Kidney (tissue), 14 donors: ENCODE data around the gene RAF1. TPM values are rescaled to one million over a fixed set of nuclear protein-coding genes. Genes with fewer than 3 reads are reported as not detected.

ENCODE experiments used
- DNase-seq, 5 donors: peaks; one replicate each; pipeline ENCODE4 v3.0.0-alpha.2; 2013 to 2020
- FAIRE-seq: peaks from 2 replicates; lab custom pipeline; 2012; peaks lifted over from hg19 to GRCh38; lab: Jason Lieb, UNC
- H3K27ac ChIP-seq, 2 donors: one replicate each; pipeline ENCODE4 v1.7.0; 2013; ENCODE audit warnings: low read depth in 2 of 2, low read length in 2 of 2, inconsistent platforms in 1 of 2
- H3K27me3 ChIP-seq: one replicate; pipeline ENCODE4 v1.7.1; 2013; ENCODE audit warnings: low read length, inconsistent platforms; ENCODE audit not compliant: control insufficient read depth, insufficient read depth
- H3K36me3 ChIP-seq, 3 donors: one replicate each; pipeline versions ENCODE4 v1.7.0 to v1.7.1; 2013; ENCODE audit warnings: low read length in 3 of 3, control low read depth in 1 of 3, inconsistent platforms in 1 of 3; ENCODE audit not compliant: insufficient read depth in 3 of 3, control insufficient read depth in 2 of 3
- H3K4me1 ChIP-seq, 3 donors: one replicate each; pipeline versions ENCODE4 v1.7.0 to v1.7.1; 2013; ENCODE audit warnings: low read length in 3 of 3, inconsistent platforms in 1 of 3, low read depth in 1 of 3; ENCODE audit not compliant: control insufficient read depth in 2 of 3, insufficient read depth in 2 of 3
- H3K4me3 ChIP-seq, 3 donors: one replicate each; pipeline versions ENCODE4 v1.7.0 to v1.8.1; 2013; ENCODE audit warnings: low read length in 3 of 3, control low read depth in 1 of 3, inconsistent platforms in 1 of 3
- H3K9ac ChIP-seq, 3 donors: one replicate each; pipeline versions ENCODE4 v1.7.0 to v1.7.1; 2013; ENCODE audit warnings: low read length in 3 of 3, control low read depth in 1 of 3, inconsistent platforms in 1 of 3
- H3K9me3 ChIP-seq, 3 donors: one replicate each; pipeline versions ENCODE4 v1.7.0 to v1.7.1; 2013; ENCODE audit warnings: low read length in 3 of 3, control low read depth in 1 of 3, inconsistent platforms in 1 of 3; ENCODE audit not compliant: control insufficient read depth in 2 of 3, insufficient read depth in 1 of 3
- intact Hi-C: fragments of 100-400 bp; cut with DNase I; formaldehyde crosslinking; loops from one replicate; pipeline ENCODE4 v1.11.1; 2022
- polyA plus RNA-seq: library from polyadenylated mRNA; stranded (reverse); fragments of 350-450 nt; fragmentation: Illumina TruSeq; extraction: RNeasy Lipid Tissue Mini Kit (QIAGEN cat#74804); gene quantifications from one replicate; pipeline ENCODE4 v1.2.3, GENCODE V29; 2014; ENCODE audit warnings: low read depth, low replicate concordance; ENCODE audit not compliant: insufficient read depth
- total RNA-seq: library from RNA; stranded (reverse); fragmentation: NEBNext Ultra II Directional; extraction: Animal tissue kit (Norgen Biotek cat#: 25700); gene quantifications from one replicate; pipeline ENCODE4 v1.2.1, GENCODE V29; 2021
- TF ChIP-seq, protein P1 (sequence below): IDR thresholded peaks from 3 replicates; pipeline ENCODE4 v1.5.1; 2012; ENCODE audit warnings: mild to moderate bottlenecking, moderate library complexity, borderline replicate concordance; ENCODE audit not compliant: insufficient read depth; ENCODE audit errors: extremely low read depth
- donor health status: control.
- donor health status: control.
- donor health status: control.
- donor health status: control.
- donor health status: control.
- donor health status: DM: yes; HTN: yes; CAD: no.
- donor health status: Normal renal cell carcinoma (clear cell type).

The RAF1 gene
- total and polyA plus RNA-seq, 2 donors from 2014 or later, result 53.0 to 79.6 TPM

DNA sequence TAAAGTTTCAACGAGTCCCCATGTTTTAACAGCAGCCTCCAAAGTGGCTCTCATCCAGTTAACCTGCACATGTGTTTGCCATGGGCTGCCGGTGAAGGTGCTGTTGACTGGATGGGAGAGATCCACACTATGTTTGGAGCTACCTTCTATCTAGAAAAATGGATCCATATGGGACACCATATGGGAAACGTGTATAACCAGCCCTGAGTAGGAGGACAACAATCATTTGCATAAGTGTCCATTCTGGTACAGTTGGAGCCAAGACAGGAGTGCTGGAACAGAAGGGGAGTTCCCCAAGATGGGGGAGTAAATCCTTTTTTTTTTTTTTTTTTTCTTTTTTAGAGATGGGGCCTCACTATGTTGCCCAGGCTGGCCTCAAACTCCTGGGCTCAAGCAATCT is 70.4 kb downstream of the RAF1 start:
- Histone ChIP-seq H3K9ac (no peak overlapping the region), H3K9me3 (no peaks in the 10 kb centered on the region), H3K4me3 (no peak overlapping the region), H3K27me3 (no peaks in the 10 kb centered on the region), H3K4me1 (peaks cover 0 to 3% (median 0%) of the 10 kb centered on the region in 3 donors), H3K27ac (no peak overlapping the region), H3K36me3 (peaks cover 5 to 44% (median 40%) of the 10 kb centered on the region in 3 donors)
- FAIRE-seq (no peak), DNase-seq (no peak)
- TF ChIP-seq, protein P1, sequence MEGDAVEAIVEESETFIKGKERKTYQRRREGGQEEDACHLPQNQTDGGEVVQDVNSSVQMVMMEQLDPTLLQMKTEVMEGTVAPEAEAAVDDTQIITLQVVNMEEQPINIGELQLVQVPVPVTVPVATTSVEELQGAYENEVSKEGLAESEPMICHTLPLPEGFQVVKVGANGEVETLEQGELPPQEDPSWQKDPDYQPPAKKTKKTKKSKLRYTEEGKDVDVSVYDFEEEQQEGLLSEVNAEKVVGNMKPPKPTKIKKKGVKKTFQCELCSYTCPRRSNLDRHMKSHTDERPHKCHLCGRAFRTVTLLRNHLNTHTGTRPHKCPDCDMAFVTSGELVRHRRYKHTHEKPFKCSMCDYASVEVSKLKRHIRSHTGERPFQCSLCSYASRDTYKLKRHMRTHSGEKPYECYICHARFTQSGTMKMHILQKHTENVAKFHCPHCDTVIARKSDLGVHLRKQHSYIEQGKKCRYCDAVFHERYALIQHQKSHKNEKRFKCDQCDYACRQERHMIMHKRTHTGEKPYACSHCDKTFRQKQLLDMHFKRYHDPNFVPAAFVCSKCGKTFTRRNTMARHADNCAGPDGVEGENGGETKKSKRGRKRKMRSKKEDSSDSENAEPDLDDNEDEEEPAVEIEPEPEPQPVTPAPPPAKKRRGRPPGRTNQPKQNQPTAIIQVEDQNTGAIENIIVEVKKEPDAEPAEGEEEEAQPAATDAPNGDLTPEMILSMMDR, result no peak
- intact Hi-C loops, result no loop called here

DNA sequence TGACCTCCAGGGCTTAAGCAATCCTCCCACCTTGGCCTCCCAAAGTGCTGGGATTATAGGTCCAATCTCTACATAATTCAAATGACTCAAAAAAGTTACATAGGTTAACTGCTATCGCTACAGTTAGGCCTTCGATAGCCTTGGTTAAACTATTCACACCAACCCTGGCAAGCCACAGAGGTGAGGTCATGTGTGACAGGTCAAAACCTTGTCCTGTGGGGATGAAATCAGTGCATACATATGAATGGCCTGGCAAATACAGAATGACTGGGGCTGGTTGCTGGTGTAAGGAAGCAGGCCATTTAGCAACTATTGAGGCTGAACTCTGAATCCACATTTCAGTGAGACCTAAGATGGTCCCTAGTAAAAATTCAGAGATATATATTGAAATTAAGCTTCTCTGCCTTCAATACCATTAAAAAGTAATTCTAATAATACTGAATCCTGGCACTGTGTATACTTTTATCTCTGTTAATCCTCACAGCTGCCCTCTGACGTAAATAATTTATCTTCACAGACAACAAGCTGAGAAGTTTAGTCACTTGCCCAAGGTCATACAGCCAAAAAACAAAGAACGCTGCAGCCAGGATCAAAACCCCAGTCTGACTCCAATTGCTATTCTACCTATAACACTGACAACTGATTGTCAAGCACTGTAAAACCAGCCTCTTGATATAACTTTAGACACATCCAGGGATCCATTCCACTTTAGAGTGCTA is 71.8 kb downstream of the RAF1 start:
- H3K27ac ChIP-seq, result no peak overlapping the region
- no peak overlapping the region for H3K9ac ChIP-seq
- no peaks in the 10 kb centered on the region for H3K4me1 ChIP-seq
- H3K27me3 ChIP-seq, result no peaks in the 10 kb centered on the region
- H3K36me3 ChIP-seq, result peaks cover 8 to 46% (median 36%) of the 10 kb centered on the region in 3 donors
- TF ChIP-seq, protein P1, result no peak
- FAIRE-seq, result no peak
- intact Hi-C loops, result no loop called here
- no peaks in the 10 kb centered on the region for H3K9me3 ChIP-seq
- DNase-seq, result no peak
- H3K4me3 ChIP-seq, result no peak overlapping the region

DNA sequence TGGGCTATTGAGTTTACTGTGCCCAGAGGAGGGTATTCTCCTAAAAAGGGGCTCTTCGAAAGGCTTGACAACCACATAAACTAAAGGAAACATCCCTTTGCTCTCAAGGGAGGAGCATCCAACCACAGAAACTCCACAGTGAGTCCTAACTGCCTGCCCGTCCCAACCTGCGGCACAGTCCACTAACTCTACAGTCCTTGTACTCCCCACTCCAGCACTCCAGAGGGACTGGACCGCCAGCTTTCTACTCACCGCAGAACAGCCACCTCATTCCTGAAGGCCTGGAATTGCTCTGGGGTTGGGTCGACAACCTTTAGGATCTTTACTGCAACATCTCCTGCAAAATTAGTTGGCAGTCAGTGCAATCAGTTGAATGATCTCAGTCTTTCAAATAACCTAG is 72.5 kb downstream of the RAF1 start:
- H3K9me3 ChIP-seq, result no peaks in the 10 kb centered on the region
- TF ChIP-seq, protein P1, result no peak
- H3K36me3 ChIP-seq, result peaks cover 8 to 46% (median 36%) of the 10 kb centered on the region in 3 donors
- no peak overlapping the region for H3K27ac ChIP-seq
- no peak overlapping the region for H3K9ac ChIP-seq
- no peak overlapping the region for H3K4me3 ChIP-seq
- H3K27me3 ChIP-seq, result no peaks in the 10 kb centered on the region
- DNase-seq (no peak), FAIRE-seq (no peak)
- no peaks in the 10 kb centered on the region for H3K4me1 ChIP-seq
- intact Hi-C loops, result no loop called here
